ENCODE data around the gene NOP10. TPM values are rescaled to one million over a fixed set of nuclear protein-coding genes. Genes with fewer than 3 reads are reported as not detected.

The NOP10 gene
- total and polyA plus RNA-seq, 2 of the 13 experiments (the other 11 are each of a cell fraction or from before 2014, with no cell fraction given), result 239 to 369 TPM

DNA sequence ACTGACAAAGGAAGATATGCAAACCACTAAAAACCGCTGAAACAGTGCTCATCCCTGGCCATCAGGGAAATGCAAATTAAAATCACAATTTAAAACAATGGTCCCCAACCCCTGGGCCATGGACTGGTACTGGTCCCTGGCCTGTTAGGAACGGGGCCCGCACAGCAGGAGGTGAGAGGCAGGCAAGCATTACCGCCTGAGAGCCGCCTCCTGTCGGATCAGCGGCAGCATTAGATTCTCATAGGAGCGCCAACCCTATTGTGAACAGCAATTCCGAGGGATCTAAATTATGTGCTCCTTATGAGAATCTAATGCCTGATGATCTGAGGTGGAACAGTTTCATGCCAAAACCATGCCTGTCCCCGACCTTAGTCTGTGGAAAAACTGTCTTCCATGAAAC lies 19.7 kb downstream of the NOP10 start:
- TF ChIP-seq NFIB (CRISPR knock-in tag; IDR thresholded peaks at IDR 0.05; ENCODE audit: borderline replicate concordance) (no peak), SRSF4 (IDR thresholded peaks at IDR 0.05; ENCODE audit: low read depth, low read length, poor library complexity, severe bottlenecking) (no peak), SMARCE1 (IDR thresholded peaks at IDR 0.05; ENCODE audit: borderline replicate concordance) (no peak), ZNF605 (CRISPR knock-in tag; IDR thresholded peaks at IDR 0.05) (no peak), ZNF652 (CRISPR knock-in tag; IDR thresholded peaks at IDR 0.05; ENCODE audit: borderline replicate concordance, low read depth) (no peak), ZFAT (CRISPR knock-in tag; conservative IDR thresholded peaks at IDR 0.05) (no peak), ZNF207 (IDR thresholded peaks at IDR 0.05; ENCODE audit: borderline replicate concordance) (no peak), ZMYM3 (CRISPR knock-in tag; IDR thresholded peaks at IDR 0.05) (no peak), YEATS2 (CRISPR knock-in tag; IDR thresholded peaks at IDR 0.05; ENCODE audit: borderline replicate concordance) (no peak), ZFP37 (CRISPR knock-in tag; IDR thresholded peaks at IDR 0.05; ENCODE audit: borderline replicate concordance) (no peak), ZBTB21 (CRISPR knock-in tag; IDR thresholded peaks at IDR 0.05) (no peak), EEA1 (CRISPR knock-in tag; IDR thresholded peaks at IDR 0.05; ENCODE audit: borderline replicate concordance) (no peak), ZFP36L2 (CRISPR knock-in tag; IDR thresholded peaks at IDR 0.05) (no peak)
- TF ChIP-seq, protein P1, sequence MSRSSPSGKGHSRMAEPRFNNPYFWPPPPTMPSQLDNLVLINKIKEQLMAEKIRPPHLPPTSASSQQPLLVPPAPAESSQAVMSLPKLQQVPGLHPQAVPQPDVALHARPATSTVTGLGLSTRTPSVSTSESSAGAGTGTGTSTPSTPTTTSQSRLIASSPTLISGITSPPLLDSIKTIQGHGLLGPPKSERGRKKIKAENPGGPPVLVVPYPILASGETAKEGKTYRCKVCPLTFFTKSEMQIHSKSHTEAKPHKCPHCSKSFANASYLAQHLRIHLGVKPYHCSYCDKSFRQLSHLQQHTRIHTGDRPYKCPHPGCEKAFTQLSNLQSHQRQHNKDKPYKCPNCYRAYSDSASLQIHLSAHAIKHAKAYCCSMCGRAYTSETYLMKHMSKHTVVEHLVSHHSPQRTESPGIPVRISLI (CRISPR knock-in tag; IDR thresholded peaks at IDR 0.05; ENCODE audit: borderline replicate concordance), result no peak
- Histone ChIP-seq H3K36me3 (replicated peaks in 1 of 2; ENCODE audit: control insufficient read depth in 1 of 2, insufficient read depth in 2 of 2, low read length in 2 of 2) (no peaks in the 10 kb centered on the region), H3K4me2 (ENCODE audit: low read depth, low read length) (no peak overlapping the region), H3K9ac (ENCODE audit: insufficient read depth, low read depth, low read length) (no peak overlapping the region), H3K4me1 (ENCODE audit: insufficient read depth, low read length) (no peaks in the 10 kb centered on the region), H3K27me3 (ENCODE audit: control insufficient read depth in 1 of 2, insufficient read depth in 2 of 2, low read length in 2 of 2) (no peaks in the 10 kb centered on the region), H3K4me3 (replicated peaks in 1 of 3; ENCODE audit: insufficient read depth in 1 of 3, low read depth in 2 of 3, low read length in 3 of 3) (no peak overlapping the region), H2AFZ (ENCODE audit: low read length) (no peak overlapping the region), H3K9me3 (ENCODE audit: low read length) (no peaks in the 10 kb centered on the region), H3K79me2 (ENCODE audit: insufficient read depth, low read length) (no peaks in the 10 kb centered on the region), H3K27ac (ENCODE audit: extremely low read length, insufficient read depth, low read length) (no peak overlapping the region), H4K20me1 (ENCODE audit: insufficient read depth, low read length) (no peaks in the 10 kb centered on the region)
- no peak for FAIRE-seq
- in situ Hi-C loops (cut with HindIII; ENCODE audit: extremely low pct_ligation_motif_present, low pct_unique_long_range_greater_than_20kb) (no loop called here), intact Hi-C loops (cut with micrococcal nuclease; ENCODE audit: unreplicated experiment) (no loop called here)
- CTCF ChIA-PET (ENCODE audit: low intra/inter-chr PET ratio, low total read pairs), result no interaction called here
- DNase-seq (ENCODE audit: low spot score), result no peak
- 62% methylated on average over 2 of the region's 10 CpGs for WGBS (ENCODE audit: low lambda C conversion rate)
- no TSS peak for BruUV-seq (replicated peaks)
- POLR2A ChIA-PET, result no interaction called here
- ATAC-seq, result no peak
